Vagina (tissue), 2 donors: ENCODE results near the gene PRDM15.

ENCODE experiments used
- POLR2A ChIP-seq, 2 donors: fragments of 450-650 bp; IDR thresholded peaks; one replicate each; pipeline ENCODE4 v1.6.1; 2017; ENCODE audit warnings: antibody characterized with exemption in 2 of 2, mild to moderate bottlenecking in 2 of 2, moderate library complexity in 2 of 2
- POLR2AphosphoS5 ChIP-seq, 2 donors: sonication (generic); formaldehyde crosslinking; IDR thresholded peaks; one replicate each; pipeline ENCODE4 v1.9.0; 2017; ENCODE audit warnings: antibody characterized with exemption in 2 of 2, mild to moderate bottlenecking in 2 of 2, low read depth in 1 of 2; ENCODE audit not compliant: insufficient read depth in 1 of 2
- TF ChIP-seq, protein P1 (sequence below), 3 experiments: fragments of 450-650 bp in 2 of 3; fragments of 200-600 bp in 1 of 3; sonication (generic) in 1 of 3; IDR thresholded peaks; one replicate each; pipeline ENCODE4 v1.5.1; 2017 to 2019; ENCODE audit warnings: antibody characterized with exemption in 3 of 3, mild to moderate bottlenecking in 2 of 3, moderate library complexity in 2 of 3

DNA sequence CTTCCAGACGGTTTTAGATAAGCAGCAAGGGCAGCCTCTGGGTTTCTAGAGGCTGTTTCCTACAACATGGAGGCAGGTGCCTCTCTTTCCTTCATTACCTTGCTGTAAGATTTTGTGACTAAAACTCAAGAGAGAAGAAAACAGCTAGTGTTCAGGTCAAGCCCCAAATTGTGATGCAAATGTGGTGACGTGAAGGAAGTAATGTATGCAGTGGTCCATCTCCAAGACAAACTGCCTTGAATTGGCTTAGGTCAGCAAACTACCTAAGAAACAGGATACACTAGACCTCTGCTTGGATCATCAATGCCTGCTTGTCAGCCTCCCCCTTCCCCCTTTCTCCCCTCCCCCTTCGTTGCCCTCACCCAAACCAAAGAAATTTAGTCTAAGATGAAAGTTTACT lies 83.4 kb downstream of the PRDM15 start:
- TF ChIP-seq POLR2A (IDR thresholded peaks at IDR 0.05), result no peak
- TF ChIP-seq, protein P1, sequence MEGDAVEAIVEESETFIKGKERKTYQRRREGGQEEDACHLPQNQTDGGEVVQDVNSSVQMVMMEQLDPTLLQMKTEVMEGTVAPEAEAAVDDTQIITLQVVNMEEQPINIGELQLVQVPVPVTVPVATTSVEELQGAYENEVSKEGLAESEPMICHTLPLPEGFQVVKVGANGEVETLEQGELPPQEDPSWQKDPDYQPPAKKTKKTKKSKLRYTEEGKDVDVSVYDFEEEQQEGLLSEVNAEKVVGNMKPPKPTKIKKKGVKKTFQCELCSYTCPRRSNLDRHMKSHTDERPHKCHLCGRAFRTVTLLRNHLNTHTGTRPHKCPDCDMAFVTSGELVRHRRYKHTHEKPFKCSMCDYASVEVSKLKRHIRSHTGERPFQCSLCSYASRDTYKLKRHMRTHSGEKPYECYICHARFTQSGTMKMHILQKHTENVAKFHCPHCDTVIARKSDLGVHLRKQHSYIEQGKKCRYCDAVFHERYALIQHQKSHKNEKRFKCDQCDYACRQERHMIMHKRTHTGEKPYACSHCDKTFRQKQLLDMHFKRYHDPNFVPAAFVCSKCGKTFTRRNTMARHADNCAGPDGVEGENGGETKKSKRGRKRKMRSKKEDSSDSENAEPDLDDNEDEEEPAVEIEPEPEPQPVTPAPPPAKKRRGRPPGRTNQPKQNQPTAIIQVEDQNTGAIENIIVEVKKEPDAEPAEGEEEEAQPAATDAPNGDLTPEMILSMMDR (IDR thresholded peaks at IDR 0.05), result no peak
- TF ChIP-seq POLR2AphosphoS5 (IDR thresholded peaks at IDR 0.05; ENCODE audit: insufficient read depth in 1 of 2, low read depth in 1 of 2), result no peak
